GM12892 (cell line): ENCODE data around the gene XPO5.

ENCODE experiments used
- POLR2A ChIP-seq: IDR thresholded peaks from 2 replicates; pipeline ENCODE4 v1.6.1; 2011; ENCODE audit warnings: low read depth, low read length, control low read depth
- POLR2AphosphoS5 ChIP-seq: IDR thresholded peaks from 2 replicates; pipeline ENCODE4 v1.6.1; 2011; ENCODE audit warnings: low read depth, low read length, control low read depth
- TAF1 ChIP-seq: IDR thresholded peaks from 2 replicates; pipeline ENCODE4 v1.6.1; 2011; ENCODE audit warnings: low read depth, mild to moderate bottlenecking, control low read depth, low read length, borderline replicate concordance

- TF ChIP-seq POLR2A = no peak
- no peak for TF ChIP-seq TAF1
- TF ChIP-seq POLR2AphosphoS5 = no peak
Observed at GRCh38 chr6:43509142-43509983, 66.5 kb downstream of the XPO5 start.
